GM21825 (cell line): Measurements from ENCODE around the gene EEFSEC.

Experiments used
- ATAC-seq: cut with Tn5 transposase; IDR thresholded peaks from one replicate; pipeline ENCODE4 v1.9.1; 2021; ENCODE audit warnings: mild to moderate bottlenecking, moderate library complexity; ENCODE audit not compliant: unreplicated experiment

The EEFSEC gene

GRCh38 chr3:128360705-128361271, 207.5 kb downstream of the EEFSEC start:
- ATAC-seq = no peak

GRCh38 chr3:128362026-128362965, 209.0 kb downstream of the EEFSEC start:
- ATAC-seq = no peak

- ATAC-seq = no peak
Observed at GRCh38 chr3:128364291-128364690, 211.0 kb downstream of the EEFSEC start.

GRCh38 chr3:128364808-128365360, 211.6 kb downstream of the EEFSEC start:
- no peak for ATAC-seq

GRCh38 chr3:128366136-128366535, 212.9 kb downstream of the EEFSEC start:
- ATAC-seq = no peak

- ATAC-seq = no peak
Observed at GRCh38 chr3:128366652-128367051, 213.4 kb downstream of the EEFSEC start.

- no peak for ATAC-seq
Observed at GRCh38 chr3:128367221-128367620, 213.9 kb downstream of the EEFSEC start.

- ATAC-seq = no peak
Observed at GRCh38 chr3:128367761-128368160, 214.5 kb downstream of the EEFSEC start.

GRCh38 chr3:128368626-128369025, 215.3 kb downstream of the EEFSEC start:
- ATAC-seq = no peak

GRCh38 chr3:128369121-128369703, 215.9 kb downstream of the EEFSEC start:
- ATAC-seq = no peak

GRCh38 chr3:128369881-128370642, 216.8 kb downstream of the EEFSEC start:
- peak; percentile 44 for ATAC-seq

- no peak for ATAC-seq
Observed at GRCh38 chr3:128372281-128372680, 219.0 kb downstream of the EEFSEC start.

GRCh38 chr3:128372707-128373533, 219.6 kb downstream of the EEFSEC start:
- ATAC-seq = no peak

GRCh38 chr3:128374746-128375445, 221.6 kb downstream of the EEFSEC start:
- ATAC-seq = no peak

GRCh38 chr3:128376516-128376915, 223.2 kb downstream of the EEFSEC start:
- ATAC-seq = no peak

- ATAC-seq = no peak
Observed at GRCh38 chr3:128378631-128379347, 225.5 kb downstream of the EEFSEC start.

- ATAC-seq = no peak
Observed at GRCh38 chr3:128379367-128380160, 226.3 kb downstream of the EEFSEC start.

GRCh38 chr3:128380295-128380694, 227.0 kb downstream of the EEFSEC start:
- no peak for ATAC-seq
